IPS-18a (cell line): Measurements from ENCODE around the gene GPR156.

Experiments used
- H3K27ac ChIP-seq: one replicate; pipeline ENCODE4 v1.5.1; 2013; ENCODE audit warnings: low read length
- H3K27me3 ChIP-seq: one replicate; pipeline ENCODE4 v1.6.1; 2013; ENCODE audit warnings: mild to moderate bottlenecking, low read length; ENCODE audit not compliant: control insufficient read depth, insufficient read depth
- H3K36me3 ChIP-seq: one replicate; pipeline ENCODE4 v1.6.1; 2013; ENCODE audit warnings: low read depth, low read length; ENCODE audit not compliant: control insufficient read depth
- H3K4me1 ChIP-seq: one replicate; pipeline ENCODE4 v1.6.1; 2013; ENCODE audit warnings: low read depth, low read length; ENCODE audit not compliant: control insufficient read depth
- H3K4me3 ChIP-seq: one replicate; pipeline ENCODE4 v1.5.1; 2013; ENCODE audit warnings: low read length
- H3K9ac ChIP-seq: one replicate; pipeline ENCODE4 v1.6.1; 2013; ENCODE audit warnings: mild to moderate bottlenecking, low read length, moderate library complexity
- H3K9me3 ChIP-seq: one replicate; pipeline ENCODE4 v1.6.1; 2013; ENCODE audit warnings: low read depth, low read length; ENCODE audit not compliant: control insufficient read depth

The GPR156 gene

DNA sequence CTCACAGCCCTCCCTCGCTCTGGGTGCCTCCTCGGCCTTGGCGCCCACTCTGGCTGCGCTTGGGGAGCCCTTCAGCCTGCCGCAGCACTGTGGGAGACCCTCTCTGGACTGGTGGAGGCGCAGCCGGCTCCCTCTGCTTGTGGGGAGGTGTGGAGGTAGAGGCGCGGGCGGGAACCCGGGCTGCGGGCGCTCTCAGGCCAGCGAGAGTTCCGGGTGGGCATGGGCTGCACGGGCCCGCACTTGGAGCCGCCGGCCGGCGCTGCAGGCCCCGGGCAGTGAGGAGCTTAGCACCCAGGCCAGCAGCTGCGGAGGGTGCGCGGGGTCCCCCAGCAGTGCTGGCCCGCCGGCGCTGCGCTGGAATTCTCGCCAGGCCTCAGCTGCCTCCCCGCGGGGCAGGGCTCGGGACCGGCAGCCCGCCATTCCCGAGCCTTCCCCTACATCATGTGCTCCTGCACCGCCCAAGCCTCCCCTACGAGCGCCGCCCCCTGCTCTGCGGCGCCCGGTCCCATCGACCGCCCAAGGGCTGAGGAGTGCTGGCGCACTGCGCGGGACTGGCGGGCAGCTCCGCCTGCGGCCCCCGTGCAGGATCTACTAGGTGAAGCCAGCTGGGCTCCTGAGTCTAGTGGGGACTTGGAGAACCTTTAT is 144.8 kb downstream of the GPR156 start:
- Histone ChIP-seq H3K4me1 (no peaks in the 10 kb centered on the region), H3K4me3 (no peak overlapping the region), H3K9ac (no peak overlapping the region), H3K9me3 (no peaks in the 10 kb centered on the region), H3K27ac (no peak overlapping the region), H3K36me3 (no peaks in the 10 kb centered on the region), H3K27me3 (no peaks in the 10 kb centered on the region)

DNA sequence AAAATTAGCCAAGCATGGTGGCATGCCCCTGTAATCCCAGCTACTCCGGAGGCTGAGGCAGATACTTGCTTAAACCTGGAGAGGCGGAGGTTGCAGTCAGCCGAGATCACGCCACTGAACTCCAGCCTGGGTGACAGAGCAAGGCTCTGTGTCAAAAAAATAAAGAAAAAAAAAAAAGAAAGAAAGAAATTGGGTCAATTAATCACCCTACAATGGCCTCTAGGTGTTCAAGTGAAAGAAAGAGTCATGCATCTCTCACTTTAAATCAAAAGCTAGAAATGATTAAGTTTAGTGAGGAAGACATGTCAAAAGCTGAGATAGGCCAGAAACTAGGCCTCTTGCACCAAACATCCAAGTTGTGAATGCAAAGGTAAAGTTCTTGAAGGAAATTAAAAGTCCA is 145.9 kb downstream of the GPR156 start:
- no peaks in the 10 kb centered on the region for H3K4me1 ChIP-seq
- H3K27ac ChIP-seq = no peak overlapping the region
- H3K9ac ChIP-seq = no peak overlapping the region
- no peaks in the 10 kb centered on the region for H3K36me3 ChIP-seq
- no peaks in the 10 kb centered on the region for H3K27me3 ChIP-seq
- no peaks in the 10 kb centered on the region for H3K9me3 ChIP-seq
- H3K4me3 ChIP-seq = no peak overlapping the region

DNA sequence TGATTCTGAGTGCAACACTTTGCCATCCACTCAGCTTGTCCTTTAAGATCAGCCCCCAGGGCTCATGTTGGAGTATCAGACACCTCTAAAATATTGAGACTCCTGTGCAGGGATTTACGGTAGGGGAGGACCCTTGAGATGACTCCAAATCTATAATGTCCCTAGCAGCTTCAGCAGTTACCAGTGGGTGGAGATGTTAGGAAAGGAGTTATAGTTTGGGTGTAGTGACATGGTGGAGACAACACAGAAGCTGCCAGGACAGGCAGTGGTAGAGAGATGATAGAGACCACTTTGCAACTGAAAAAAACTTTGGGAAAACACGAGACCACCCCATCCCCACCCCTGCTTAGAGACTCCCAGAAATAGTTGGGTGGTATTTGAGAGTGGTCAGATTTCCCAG is 147.5 kb downstream of the GPR156 start:
- no peak overlapping the region for H3K27ac ChIP-seq
- H3K4me1 ChIP-seq = no peaks in the 10 kb centered on the region
- no peaks in the 10 kb centered on the region for H3K36me3 ChIP-seq
- no peak overlapping the region for H3K9ac ChIP-seq
- H3K9me3 ChIP-seq = no peaks in the 10 kb centered on the region
- H3K4me3 ChIP-seq = no peak overlapping the region
- H3K27me3 ChIP-seq = no peaks in the 10 kb centered on the region

DNA sequence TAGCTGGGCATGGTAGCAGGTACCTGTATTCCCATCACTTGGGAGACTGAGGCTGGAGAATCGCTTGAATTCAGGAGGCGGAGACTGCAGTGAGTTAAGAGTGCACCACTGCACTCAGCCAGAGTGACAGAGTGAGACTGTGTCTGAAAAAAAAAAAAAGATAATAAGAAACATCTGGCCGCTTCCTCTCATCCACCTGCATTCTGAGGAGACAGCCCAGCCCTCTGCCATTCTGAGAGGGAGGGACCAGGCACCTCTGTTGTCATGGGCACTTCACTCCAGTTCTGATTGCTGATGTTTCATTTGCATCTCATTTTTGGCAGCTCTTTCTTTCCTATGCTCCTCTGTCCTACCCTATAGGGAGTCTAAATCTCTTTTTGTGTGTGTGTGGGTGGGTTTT is 154.4 kb downstream of the GPR156 start:
- no peaks in the 10 kb centered on the region for H3K4me1 ChIP-seq
- H3K9me3 ChIP-seq = no peaks in the 10 kb centered on the region
- no peak overlapping the region for H3K27ac ChIP-seq
- no peaks in the 10 kb centered on the region for H3K36me3 ChIP-seq
- H3K27me3 ChIP-seq = no peaks in the 10 kb centered on the region
- no peak overlapping the region for H3K9ac ChIP-seq
- H3K4me3 ChIP-seq = no peak overlapping the region

DNA sequence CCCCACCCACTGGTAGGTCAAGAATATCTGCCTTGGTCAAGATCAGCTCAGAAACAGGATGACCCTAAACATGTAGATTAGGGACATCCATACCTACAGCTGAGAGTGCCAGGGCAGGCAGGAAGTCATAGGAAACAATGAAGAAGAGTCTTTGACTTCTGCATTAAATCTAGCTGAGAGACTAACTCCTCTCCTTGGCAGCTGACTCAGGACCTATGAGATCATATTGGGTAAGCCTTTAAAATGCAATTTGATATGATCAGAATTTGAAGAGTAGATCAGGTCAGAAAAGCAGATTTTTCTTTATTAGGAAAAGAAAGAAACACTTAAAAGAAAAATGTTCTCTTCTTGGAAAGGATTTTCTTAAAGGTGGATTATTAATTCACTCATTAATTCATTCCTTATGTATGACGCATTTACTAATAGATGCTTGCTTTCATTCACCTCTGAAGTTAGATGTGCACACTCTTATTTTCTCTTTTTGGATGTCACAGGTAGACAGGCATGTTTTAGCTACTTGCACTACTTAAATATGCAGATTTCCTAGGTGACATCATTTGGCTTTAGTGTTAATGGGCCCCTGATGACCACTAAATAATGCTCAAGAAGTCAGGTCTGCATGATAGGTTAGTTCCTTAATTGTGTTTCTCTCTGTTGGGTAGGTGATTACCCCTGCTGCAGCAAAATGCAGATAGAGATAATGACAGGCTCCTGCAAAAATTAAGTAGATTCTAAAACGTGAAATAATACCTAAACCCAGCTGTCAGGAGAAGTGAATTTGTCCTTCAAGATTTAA is 155.1 kb downstream of the GPR156 start:
- Histone ChIP-seq H3K36me3 (no peaks in the 10 kb centered on the region), H3K4me3 (no peak overlapping the region), H3K27me3 (no peaks in the 10 kb centered on the region), H3K27ac (no peak overlapping the region), H3K9ac (no peak overlapping the region), H3K9me3 (no peaks in the 10 kb centered on the region), H3K4me1 (no peaks in the 10 kb centered on the region)

DNA sequence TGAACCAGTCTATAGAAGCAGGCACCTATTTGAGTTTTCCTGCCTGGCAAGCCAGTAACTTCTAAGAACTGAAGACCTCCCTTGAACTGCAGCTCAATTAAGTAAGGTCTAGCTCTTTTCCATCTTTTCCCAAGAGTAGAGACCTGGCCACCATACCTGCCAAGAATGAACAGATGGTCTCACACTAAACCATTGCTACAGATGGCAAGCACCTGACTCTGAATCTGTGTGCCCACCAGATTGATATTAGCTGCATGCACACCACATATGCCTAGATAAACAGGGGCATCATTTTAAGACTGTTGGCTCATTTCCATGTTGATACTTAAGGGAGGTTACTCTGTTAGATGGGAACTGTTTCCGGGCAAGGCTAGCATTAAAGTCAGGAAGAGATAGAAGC is 156.0 kb downstream of the GPR156 start:
- H3K9me3 ChIP-seq = no peaks in the 10 kb centered on the region
- H3K27me3 ChIP-seq = no peaks in the 10 kb centered on the region
- no peak overlapping the region for H3K27ac ChIP-seq
- H3K4me1 ChIP-seq = no peaks in the 10 kb centered on the region
- H3K9ac ChIP-seq = no peak overlapping the region
- no peak overlapping the region for H3K4me3 ChIP-seq
- H3K36me3 ChIP-seq = no peaks in the 10 kb centered on the region

DNA sequence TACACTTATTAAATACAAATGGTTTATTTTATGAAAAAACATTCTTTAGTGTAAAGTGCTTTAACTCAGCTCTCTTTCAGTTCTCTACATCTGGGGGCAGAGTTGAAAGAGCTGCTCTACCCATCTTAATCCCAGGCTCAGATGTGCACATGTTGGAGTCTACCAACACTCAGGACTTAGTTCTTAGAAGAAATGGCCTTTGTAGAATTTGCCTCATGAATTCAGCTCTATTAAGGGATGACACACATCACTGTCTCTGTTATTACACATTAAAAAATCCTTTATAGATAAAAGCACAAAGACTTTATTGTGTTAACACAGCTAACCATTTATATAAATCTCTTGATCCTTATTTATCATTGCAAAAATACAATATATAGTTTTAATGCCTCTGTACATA is 159.0 kb downstream of the GPR156 start:
- Histone ChIP-seq H3K27me3 (no peaks in the 10 kb centered on the region), H3K27ac (no peak overlapping the region), H3K4me3 (no peak overlapping the region), H3K36me3 (no peaks in the 10 kb centered on the region), H3K4me1 (no peaks in the 10 kb centered on the region), H3K9ac (no peak overlapping the region), H3K9me3 (no peaks in the 10 kb centered on the region)

DNA sequence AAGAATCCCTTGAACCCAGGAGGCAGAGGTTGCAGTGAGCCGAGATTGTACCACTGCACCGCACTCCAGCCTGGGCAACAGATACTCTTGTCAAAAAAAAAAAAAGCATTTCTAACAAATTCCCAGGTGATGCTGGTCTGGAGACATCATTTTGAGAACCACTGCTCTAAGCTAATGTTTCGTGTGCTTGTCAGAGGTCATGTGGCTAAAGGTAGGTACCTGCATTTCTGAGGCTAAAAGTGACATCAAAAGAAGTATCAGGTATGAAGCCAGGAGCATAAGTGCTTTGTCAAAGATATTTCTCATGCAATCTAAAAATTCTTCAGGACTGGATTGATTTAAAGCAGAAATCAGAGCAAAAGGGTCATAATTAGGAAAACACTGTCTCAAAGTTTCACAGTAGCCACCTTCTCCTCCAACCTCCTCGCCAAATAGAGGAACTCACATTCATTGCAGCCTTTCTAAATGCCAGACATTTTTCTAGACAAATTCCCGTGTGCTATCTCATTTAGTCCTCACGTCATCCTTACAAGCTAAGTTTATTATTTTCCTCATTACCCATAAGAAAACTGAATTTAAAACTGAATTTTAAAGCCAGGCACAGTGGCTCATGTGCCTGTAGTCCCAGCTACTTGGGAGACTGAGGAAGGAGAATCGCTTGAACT is 165.0 kb downstream of the GPR156 start:
- no peak overlapping the region for H3K27ac ChIP-seq
- no peaks in the 10 kb centered on the region for H3K4me1 ChIP-seq
- H3K27me3 ChIP-seq = no peaks in the 10 kb centered on the region
- H3K9ac ChIP-seq = no peak overlapping the region
- no peak overlapping the region for H3K4me3 ChIP-seq
- no peaks in the 10 kb centered on the region for H3K36me3 ChIP-seq
- no peaks in the 10 kb centered on the region for H3K9me3 ChIP-seq
